Head of caudate nucleus (tissue), 42 donors: ENCODE results near the gene SYT7.

ENCODE experiments used
- DNase-seq, 42 donors: peaks; one replicate each; pipeline versions ENCODE4 v3.0.0 to v3.0.0-alpha.2; 2020 to 2021; ENCODE audit warnings: mixed read lengths in 7 of 42
- intact Hi-C: fragments of 100-400 bp; cut with DNase I; formaldehyde crosslinking; loops from one replicate; pipeline ENCODE4 v1.15.0; 2022

The SYT7 gene

DNA sequence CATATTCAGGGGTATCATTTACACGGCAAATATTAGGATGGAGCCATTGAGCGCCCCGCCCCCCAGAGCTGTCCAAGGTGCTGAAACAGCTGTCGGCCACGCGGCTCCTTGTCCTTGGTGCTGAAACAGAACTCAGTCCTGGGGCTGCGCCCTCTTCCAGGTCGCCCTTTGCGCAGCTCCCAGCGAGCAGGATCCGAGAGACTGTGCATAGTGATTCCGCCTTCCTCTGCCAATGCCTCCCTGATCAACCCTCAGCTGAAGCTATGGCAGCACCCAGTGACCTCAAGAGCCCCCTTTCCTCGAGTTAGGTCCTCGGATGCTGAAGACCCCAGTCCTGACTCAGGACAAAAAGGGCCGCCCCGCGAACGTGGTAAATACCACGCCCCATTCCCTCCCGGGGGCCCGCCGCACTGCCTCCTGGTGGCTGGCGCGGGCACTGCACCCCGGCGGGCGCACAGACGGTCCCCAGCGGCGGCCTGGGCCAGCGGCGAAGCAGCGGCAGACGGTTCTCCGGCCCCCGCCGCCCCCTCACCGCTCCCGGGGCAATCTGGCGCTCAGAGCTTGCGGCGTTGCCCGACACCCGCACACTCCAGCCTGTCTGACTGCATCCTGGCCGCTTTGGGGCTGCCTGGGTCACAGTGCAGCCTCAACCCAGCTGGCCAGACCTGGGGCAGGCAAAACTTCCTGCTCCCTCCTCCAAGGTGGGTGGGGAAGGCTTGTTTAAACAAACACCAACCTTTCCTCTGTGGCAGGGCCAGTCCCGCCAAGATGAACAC is 13.4 kb downstream of the SYT7 start:
- intact Hi-C loops: no loop called here
- DNase-seq: peak in 40 of 42 donors; percentile 20 to 89 (median 70)

GRCh38 chr11:61564936-61565696 is 15.8 kb downstream of the SYT7 start:
- peak in 28 of 42 donors; percentile 32 to 79 (median 52) for DNase-seq
- intact Hi-C loops: no loop called here

DNA sequence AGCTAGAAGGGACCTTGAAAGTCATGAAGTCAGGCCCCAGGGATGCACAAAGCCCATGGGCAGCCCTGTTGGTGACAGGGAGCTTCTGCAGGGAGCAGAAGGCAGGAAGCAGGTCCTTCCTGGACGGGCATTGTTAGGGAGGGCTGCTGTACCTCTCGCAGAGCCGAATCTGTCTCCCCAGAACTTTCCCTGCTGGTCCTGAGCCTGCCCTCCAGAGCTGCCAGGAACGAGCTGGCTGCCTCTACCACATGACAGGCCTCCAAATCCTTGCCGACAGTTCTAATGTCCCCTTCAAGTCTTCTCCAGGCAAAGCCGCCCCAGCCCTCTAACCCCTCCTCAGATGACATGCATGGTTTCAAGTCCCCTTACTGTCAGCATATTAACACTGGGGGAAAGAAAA is 20.1 kb downstream of the SYT7 start:
- intact Hi-C loops: no loop called here
- no peak for DNase-seq

DNA sequence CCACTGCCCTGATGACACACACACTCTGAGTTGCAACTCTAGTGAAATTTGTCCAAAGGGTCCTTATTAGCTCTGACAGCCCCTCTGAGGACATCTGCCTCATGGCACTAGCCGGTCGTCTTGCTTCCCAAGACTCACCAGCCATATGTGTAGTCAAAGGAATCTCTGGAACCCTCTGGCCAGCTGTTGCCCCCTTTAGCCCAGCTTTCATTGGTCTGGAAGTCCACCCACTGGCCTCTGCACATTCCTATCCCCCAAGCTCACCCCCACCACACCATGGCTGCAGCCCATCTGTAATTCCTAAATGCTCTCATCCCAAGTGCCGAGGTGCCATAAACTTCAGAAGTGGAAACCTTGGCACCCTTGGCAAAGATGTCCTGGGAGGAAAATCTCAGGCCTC is 24.3 kb downstream of the SYT7 start:
- no peak for DNase-seq

GRCh38 chr11:61555978-61556377 is 24.9 kb downstream of the SYT7 start:
- intact Hi-C loops: no loop called here
- no peak for DNase-seq

More for the DNA sequence above, 24.3 kb downstream of the SYT7 start:
- intact Hi-C loops: no loop called here

- no peak for DNase-seq
Observed at GRCh38 chr11:61555051-61555969, 25.6 kb downstream of the SYT7 start.

DNA sequence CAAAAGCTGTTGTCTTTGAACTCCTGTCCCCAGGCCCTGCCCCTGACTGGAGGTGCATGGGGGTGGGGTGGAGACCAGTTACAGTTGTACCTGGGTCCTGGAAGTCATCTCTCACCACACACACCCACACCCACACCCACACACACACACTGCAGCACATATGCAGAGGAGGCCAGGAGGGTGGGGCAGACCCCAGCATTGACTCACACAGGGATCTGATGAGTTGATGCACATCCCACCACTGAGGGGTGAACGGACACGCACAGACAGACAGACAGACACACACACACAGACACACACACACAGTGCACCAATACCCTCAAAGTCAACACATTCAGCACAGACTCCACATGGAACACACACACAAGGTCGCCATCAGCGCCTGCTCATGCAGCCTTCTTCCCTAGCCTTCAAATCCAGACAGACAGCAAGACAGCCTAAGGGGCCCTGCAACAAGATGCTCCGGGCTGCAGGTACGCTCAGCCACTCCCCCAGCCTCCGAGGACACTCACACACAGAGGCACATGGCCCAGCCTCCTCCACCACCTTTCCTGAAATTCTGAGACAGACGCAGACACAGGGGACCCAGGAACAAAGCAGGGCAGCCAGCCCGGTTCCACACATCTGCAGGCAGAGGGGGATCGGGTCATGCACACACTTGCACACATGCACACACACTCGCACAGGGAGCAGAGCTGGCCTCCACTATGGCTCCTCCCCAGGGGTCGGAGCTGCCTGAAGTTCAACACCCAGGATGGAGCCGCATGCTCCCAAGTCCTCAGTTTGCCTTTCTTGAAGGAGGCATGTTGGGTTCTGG is 26.5 kb downstream of the SYT7 start:
- intact Hi-C loops: no loop called here
- peak in 36 of 42 donors; percentile 30 to 84 (median 61) for DNase-seq

More at GRCh38 chr11:61555051-61555969, 25.6 kb downstream of the SYT7 start:
- intact Hi-C loops: no loop called here

GRCh38 chr11:61553373-61554171 is 27.3 kb downstream of the SYT7 start:
- no peak for DNase-seq
- intact Hi-C loops: no loop called here

GRCh38 chr11:61552108-61552635 is 28.7 kb downstream of the SYT7 start:
- intact Hi-C loops: no loop called here
- DNase-seq: no peak

DNA sequence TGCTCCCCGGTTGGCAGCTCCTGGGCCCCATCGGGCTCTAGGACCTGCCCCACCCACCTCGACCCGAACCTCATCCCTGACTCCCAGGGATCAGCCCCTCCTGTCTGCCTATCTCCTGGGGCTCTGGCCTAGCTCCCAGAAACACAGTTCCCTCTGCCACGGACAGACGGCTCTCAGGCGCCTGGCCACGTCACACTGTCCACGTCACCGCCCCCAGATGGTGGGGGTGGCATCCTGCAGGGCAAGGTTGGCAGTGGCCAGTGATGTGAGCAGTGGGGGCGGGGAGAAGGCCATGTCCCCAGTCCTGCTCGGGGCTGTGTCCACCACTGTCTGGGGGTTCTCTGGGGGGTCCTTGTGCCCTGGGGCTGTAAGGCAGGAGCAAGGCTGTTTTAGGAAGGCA is 29.2 kb downstream of the SYT7 start:
- intact Hi-C loops: no loop called here
- DNase-seq: peak in 1 of 42 donors; percentile 16

DNA sequence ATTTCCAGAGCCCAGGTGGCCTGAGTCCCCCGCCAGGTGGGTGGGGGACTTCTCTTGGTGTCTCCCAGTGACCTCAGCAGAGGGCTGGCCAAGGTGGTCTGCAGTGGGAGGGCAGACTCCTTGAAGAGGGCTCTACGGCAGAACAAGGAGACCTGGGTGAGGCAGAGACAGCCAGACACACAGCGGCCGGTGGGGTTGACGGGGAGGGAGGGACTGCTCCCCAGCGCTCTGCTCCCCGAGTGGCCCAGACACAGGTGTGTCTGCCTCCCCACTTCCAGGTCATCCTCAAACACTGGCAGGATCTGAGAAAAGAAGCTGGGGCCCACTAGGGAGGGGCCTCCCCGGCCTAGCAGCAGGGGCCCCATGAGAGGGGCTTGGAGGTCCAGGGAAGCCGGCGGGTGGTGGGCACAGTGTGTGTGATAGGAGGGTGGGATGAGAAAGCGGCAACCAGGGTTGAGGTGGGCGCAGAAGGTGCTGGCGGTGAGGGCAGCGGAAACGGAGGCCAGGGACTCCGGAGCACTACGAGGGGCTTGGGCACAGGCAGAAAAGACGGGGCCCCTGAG is 30.1 kb downstream of the SYT7 start:
- no peak for DNase-seq
- intact Hi-C loops: no loop called here

DNA sequence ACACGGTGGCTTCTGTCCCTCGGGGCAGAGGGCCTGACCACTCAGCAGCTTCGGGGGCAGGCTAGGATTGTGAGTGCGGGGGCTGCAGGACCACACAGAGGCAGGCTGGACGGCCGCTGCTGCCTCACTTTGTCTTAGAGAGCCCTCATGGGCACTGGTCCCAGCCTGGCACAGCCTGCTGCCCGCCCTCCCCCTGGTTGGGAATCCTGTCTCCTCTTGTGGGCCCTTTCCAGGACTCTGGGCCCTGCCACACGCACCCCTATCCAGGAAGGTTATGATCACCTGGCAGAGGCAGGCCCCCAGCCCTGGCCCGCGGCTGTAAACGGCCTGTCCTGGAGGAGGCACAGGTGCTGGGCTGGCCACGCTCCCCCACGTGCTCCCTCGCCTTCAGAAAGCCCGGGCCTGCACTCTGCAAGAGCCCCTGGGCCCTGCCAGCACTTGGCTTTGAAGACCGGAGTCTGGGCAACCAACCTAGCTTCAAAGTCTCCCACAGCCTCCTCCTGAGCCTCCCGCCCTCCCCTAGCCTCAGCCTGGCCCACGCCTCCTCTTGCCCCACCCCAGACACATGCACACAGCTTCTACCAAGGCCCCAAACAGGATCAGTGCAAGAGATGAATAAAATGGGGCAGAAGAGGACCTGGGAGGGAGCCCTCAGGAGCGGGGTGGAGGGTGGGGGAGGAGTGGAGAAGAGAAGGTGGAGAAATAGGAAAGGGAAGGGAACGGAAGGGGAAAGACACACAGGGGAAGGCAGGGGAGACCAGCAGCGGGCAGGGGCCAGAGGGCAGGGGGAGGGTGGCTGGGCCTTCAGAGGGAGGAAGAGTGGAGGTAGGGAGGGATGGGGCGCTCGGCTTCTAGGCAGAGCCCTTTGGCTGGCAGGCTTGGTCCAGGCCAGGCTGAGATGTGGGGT is 31.0 kb downstream of the SYT7 start:
- DNase-seq: peak in 26 of 42 donors; percentile 22 to 76 (median 49)

DNA sequence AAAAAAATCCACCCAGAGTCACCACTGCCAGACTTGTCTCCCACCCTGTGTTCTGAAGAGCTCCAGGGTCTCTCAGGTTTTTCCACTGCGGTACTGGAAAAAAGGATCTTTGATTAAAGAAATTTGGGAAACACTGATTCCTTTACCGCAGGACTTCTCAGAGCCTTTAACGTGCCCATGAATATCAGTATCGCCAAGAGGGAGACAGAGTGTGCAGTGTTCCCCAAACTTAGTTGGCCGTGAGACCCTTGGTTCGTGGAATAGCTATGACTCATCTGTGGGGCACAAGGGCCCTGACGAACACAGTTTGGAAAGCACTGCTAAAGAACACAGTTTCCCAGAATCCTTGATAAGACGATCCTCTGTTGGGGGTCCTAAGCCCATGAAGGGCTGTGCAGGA is 31.7 kb downstream of the SYT7 start:
- peak in 1 of 42 donors; percentile 49 for DNase-seq
- intact Hi-C loops: no loop called here

More for the DNA sequence above, 31.0 kb downstream of the SYT7 start:
- intact Hi-C loops: no loop called here

DNA sequence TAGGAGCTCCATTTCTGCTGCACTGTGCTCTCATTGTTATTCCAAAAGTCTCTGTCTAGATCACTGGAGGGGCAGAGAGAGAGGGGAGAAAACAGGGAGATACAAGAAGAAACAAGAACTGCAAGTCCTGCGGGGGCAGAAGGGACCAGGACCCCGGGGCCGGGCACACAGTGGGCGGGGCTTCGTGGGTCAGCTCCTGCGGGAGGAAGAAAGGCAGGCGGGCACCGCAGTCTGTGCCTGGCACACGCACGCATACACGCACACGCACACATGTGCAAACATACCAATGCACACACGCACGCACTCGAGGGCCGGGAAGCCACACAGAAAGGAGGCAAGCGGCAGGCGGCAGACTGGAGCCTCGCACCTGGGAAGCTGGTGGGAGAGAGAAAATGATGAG is 33.6 kb downstream of the SYT7 start:
- intact Hi-C loops: no loop called here
- no peak for DNase-seq

DNA sequence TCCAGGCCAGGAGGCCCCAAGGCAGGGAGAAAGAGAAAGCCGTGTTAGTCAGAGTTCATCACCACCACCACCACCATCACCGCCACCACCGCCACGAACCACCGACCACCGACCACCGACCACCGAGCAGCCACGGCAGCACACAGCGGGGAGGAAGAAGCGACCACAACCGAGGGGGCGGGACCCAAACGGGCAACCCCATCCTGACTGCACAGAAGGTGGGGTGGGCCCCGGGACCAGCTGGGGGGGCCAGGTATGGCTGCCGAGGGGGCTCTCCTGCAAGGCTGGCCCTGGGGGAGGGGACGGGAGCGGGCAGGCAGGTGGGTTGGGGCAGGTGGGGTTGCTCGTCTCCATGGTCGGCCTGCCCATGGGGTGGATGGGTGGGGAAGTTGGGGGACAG is 34.2 kb downstream of the SYT7 start:
- DNase-seq: no peak
- intact Hi-C loops: no loop called here

DNA sequence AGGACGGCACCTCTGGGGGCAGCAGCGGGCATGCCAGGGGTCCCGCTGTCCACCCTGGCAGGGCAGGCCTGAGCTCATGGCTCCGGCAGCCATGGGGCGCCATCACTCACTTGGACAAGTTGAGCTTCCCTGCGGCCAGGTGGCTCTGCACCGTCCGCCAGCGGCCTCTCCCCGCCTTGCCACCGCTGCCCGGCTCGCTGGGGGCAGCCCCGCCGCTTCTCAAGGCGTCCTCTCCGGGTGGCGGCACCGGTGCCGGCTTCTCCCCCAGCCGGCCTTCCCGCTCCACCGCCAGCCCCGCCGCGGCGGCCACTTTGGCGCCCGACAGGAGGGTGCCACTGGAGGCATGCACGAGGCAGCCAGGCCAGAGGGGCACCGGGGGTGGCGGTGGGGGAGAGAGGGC is 35.0 kb downstream of the SYT7 start:
- intact Hi-C loops: no loop called here
- no peak for DNase-seq
